Panc1 (cell line): ENCODE results near the gene BICD1. TPM values are rescaled to one million over a fixed set of nuclear protein-coding genes. Genes with fewer than 3 reads are reported as not detected.
A peak's percentile ranks its signal among the peaks of the same experiment; 100 is the strongest.

Experiments used
- ATAC-seq: fragments of 200-7000 bp; cut with Tn5 transposase; 2 replicates; pipeline ENCODE4 v1.9.1; 2020; ENCODE audit warnings: mild to moderate bottlenecking, moderate library complexity
- BruUV-seq: library from RNA; stranded (reverse); fragments of 400-500 nt; replicated peaks from 2 replicates; lab custom pipeline; 2021; lab: Mats Ljungman, UMichigan
- CTCF ChIA-PET: fragments of 300-600 bp; sonication (Branson Sonifier 250); formaldehyde crosslinking; loops from one replicate; lab custom pipeline; 2022; ENCODE audit warnings: antibody characterized with exemption; lab: Charles Lee
- POLR2A ChIA-PET: fragments of 300-600 bp; sonication (Branson Sonifier 250); formaldehyde crosslinking; loops from one replicate; lab custom pipeline; 2022; ENCODE audit warnings: antibody characterized with exemption; lab: Charles Lee
- DNase-seq: peaks from one replicate; pipeline ENCODE4 v3.0.0-alpha.2; 2010; ENCODE audit warnings: low read depth, low spot score
- H3K27ac ChIP-seq: 2 replicates; pipeline ENCODE4 v1.5.1; 2011; ENCODE audit warnings: mild to moderate bottlenecking, low read length, inconsistent platforms
- H3K27me3 ChIP-seq: fragments of 200-500 bp; sonication (Bioruptor generic); 2 replicates; pipeline ENCODE4 v1.6.0; 2014; ENCODE audit warnings: low read length, inconsistent platforms; ENCODE audit not compliant: control insufficient read depth, insufficient read depth
- H3K36me3 ChIP-seq: fragments of 200-500 bp; sonication (Bioruptor generic); 2 replicates; pipeline ENCODE4 v1.5.1; 2014; ENCODE audit warnings: inconsistent platforms, mild to moderate bottlenecking, low read length, moderate library complexity; ENCODE audit not compliant: control insufficient read depth, insufficient read depth
- H3K4me1 ChIP-seq: 2 replicates; pipeline ENCODE4 v1.5.1; 2011; ENCODE audit warnings: inconsistent platforms, mild to moderate bottlenecking, low read length, moderate library complexity; ENCODE audit not compliant: control insufficient read depth, insufficient read depth
- H3K4me3 ChIP-seq, 2 experiments: 2 replicates each; pipeline ENCODE4 v1.5.1; 2011 to 2012; ENCODE audit warnings: low read depth in 2 of 2, low read length in 2 of 2, mild to moderate bottlenecking in 2 of 2, inconsistent platforms in 1 of 2, moderate library complexity in 1 of 2
- H3K9me3 ChIP-seq: fragments of 200-500 bp; sonication (Bioruptor generic); 2 replicates; pipeline ENCODE4 v1.5.1; 2014; ENCODE audit warnings: low read depth, mild to moderate bottlenecking, inconsistent platforms, low read length, moderate library complexity; ENCODE audit not compliant: control insufficient read depth, insufficient read depth
- POLR2AphosphoS5 ChIP-seq: IDR thresholded peaks from 2 replicates; pipeline ENCODE4 v1.6.1; 2012; ENCODE audit warnings: mild to moderate bottlenecking, low read depth, low read length, moderate library complexity
- REST ChIP-seq, 2 experiments: IDR thresholded peaks; 2 replicates each; pipeline ENCODE4 v1.6.1; 2011 to 2012; ENCODE audit warnings: low read depth in 2 of 2, control low read depth in 1 of 2, low read length in 1 of 2, mild to moderate bottlenecking in 1 of 2, moderate library complexity in 1 of 2; ENCODE audit not compliant: insufficient read depth in 1 of 2
- SIN3A ChIP-seq: IDR thresholded peaks from 2 replicates; pipeline ENCODE4 v1.6.1; 2012; ENCODE audit warnings: low read depth, mild to moderate bottlenecking, low read length, moderate library complexity, borderline replicate concordance; ENCODE audit not compliant: insufficient read depth
- TCF7L2 ChIP-seq: IDR thresholded peaks from 2 replicates; pipeline ENCODE4 v1.6.1; 2011; ENCODE audit warnings: mild to moderate bottlenecking, low read depth, low read length, inconsistent platforms
- in situ Hi-C: cut with HindIII; loops from 2 replicates; pipeline ENCODE4 v1.10.0; 2016; ENCODE audit warnings: low sequenced_read_pairs, low pct_unique_long_range_greater_than_20kb
- intact Hi-C: fragments of 100-400 bp; cut with micrococcal nuclease; formaldehyde crosslinking; loops from one replicate; pipeline ENCODE4 v1.10.0; 2022; ENCODE audit not compliant: unreplicated experiment
- total RNA-seq: library from RNA; stranded (reverse); gene quantifications from one replicate; pipeline ENCODE4 v1.2.1, GENCODE V29; 2021; ENCODE audit not compliant: unreplicated experiment
- TF ChIP-seq, protein P1 (sequence below): fragments of 450-650 bp; IDR thresholded peaks from 2 replicates; pipeline ENCODE4 v1.5.1; 2017; ENCODE audit warnings: mild to moderate bottlenecking

Gene BICD1
- total RNA-seq, 1 experiment from 2014 or later = 40.0 TPM

GRCh38 chr12:32089156-32089555 lies 17.5 kb upstream of the BICD1 start:
- Histone ChIP-seq H3K4me3 (no peak overlapping the region), H3K9me3 (no peaks in the 10 kb centered on the region), H3K4me1 (peaks cover 11% of the 10 kb centered on the region), H3K36me3 (no peaks in the 10 kb centered on the region), H3K27me3 (no peaks in the 10 kb centered on the region), H3K27ac (peak overlapping the region; percentile 49)
- ATAC-seq (no peak), DNase-seq (no peak)
- POLR2A ChIA-PET = no interaction called here
- BruUV-seq = no TSS peak
- intact Hi-C loops (no loop called here), in situ Hi-C loops (no loop called here)
- TF ChIP-seq POLR2AphosphoS5 (no peak), REST (IDR thresholded peaks at IDR 0.05; ENCODE audit: insufficient read depth in 1 of 2, low read depth in 2 of 2, low read length in 1 of 2) (no peak), SIN3A (no peak), TCF7L2 (no peak)
- TF ChIP-seq, protein P1, sequence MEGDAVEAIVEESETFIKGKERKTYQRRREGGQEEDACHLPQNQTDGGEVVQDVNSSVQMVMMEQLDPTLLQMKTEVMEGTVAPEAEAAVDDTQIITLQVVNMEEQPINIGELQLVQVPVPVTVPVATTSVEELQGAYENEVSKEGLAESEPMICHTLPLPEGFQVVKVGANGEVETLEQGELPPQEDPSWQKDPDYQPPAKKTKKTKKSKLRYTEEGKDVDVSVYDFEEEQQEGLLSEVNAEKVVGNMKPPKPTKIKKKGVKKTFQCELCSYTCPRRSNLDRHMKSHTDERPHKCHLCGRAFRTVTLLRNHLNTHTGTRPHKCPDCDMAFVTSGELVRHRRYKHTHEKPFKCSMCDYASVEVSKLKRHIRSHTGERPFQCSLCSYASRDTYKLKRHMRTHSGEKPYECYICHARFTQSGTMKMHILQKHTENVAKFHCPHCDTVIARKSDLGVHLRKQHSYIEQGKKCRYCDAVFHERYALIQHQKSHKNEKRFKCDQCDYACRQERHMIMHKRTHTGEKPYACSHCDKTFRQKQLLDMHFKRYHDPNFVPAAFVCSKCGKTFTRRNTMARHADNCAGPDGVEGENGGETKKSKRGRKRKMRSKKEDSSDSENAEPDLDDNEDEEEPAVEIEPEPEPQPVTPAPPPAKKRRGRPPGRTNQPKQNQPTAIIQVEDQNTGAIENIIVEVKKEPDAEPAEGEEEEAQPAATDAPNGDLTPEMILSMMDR = no peak
- CTCF ChIA-PET = interaction anchor here (0.5 kb wide), 1 partner anchor 404 kb away, joined by 5 read pairs; no protein-coding TSS in a partner anchor

- peaks cover 11% of the 10 kb centered on the region for H3K4me1 ChIP-seq
- DNase-seq (no peak), ATAC-seq (peak; percentile 83)
- ChIA-PET POLR2A (no interaction called here), CTCF (no interaction called here)
- no peaks in the 10 kb centered on the region for H3K27me3 ChIP-seq
- in situ Hi-C loops (no loop called here), intact Hi-C loops (no loop called here)
- H3K9me3 ChIP-seq = no peaks in the 10 kb centered on the region
- BruUV-seq = no TSS peak
- H3K36me3 ChIP-seq = no peaks in the 10 kb centered on the region
- peak overlapping the region; percentile 49 for H3K27ac ChIP-seq
- TF ChIP-seq SIN3A = no peak
- no peak for TF ChIP-seq POLR2AphosphoS5
- TF ChIP-seq REST (IDR thresholded peaks at IDR 0.05; ENCODE audit: insufficient read depth in 1 of 2, low read depth in 2 of 2, low read length in 1 of 2) = no peak
- TF ChIP-seq, protein P1 = no peak
- no peak for TF ChIP-seq TCF7L2
- no peak overlapping the region for H3K4me3 ChIP-seq
Measured at GRCh38 chr12:32089586-32089985, 17.1 kb upstream of the BICD1 start.
